Breast epithelium (tissue), 4 donors: ENCODE measurements around the gene MED7. TPM values are rescaled to one million over a fixed set of nuclear protein-coding genes. Genes with fewer than 3 reads are reported as not detected.

Experiments
- DNase-seq, 2 donors: peaks; one replicate each; pipeline ENCODE4 v3.0.0-alpha.2; 2019; ENCODE audit warnings: low spot score in 2 of 2
- H3K27ac ChIP-seq, 2 donors: fragments of 200-600 bp; sonication (generic) in 1 of 2; one replicate each; pipeline ENCODE4 v1.5.1; 2016 to 2019; ENCODE audit warnings: mild to moderate bottlenecking in 1 of 2
- H3K27me3 ChIP-seq, 2 donors: fragments of 200-600 bp; sonication (generic) in 1 of 2; one replicate each; pipeline versions ENCODE4 v1.5.1 to v1.6.0; 2017 to 2019; ENCODE audit warnings: control low read depth in 1 of 2, mild to moderate bottlenecking in 1 of 2
- H3K36me3 ChIP-seq: fragments of 200-600 bp; one replicate; pipeline ENCODE4 v1.5.1; 2019
- H3K4me1 ChIP-seq, 2 donors: fragments of 200-600 bp; sonication (generic); one replicate each; pipeline ENCODE4 v1.5.1; 2016 to 2019; ENCODE audit warnings: control low read depth in 1 of 2
- H3K4me3 ChIP-seq, 3 donors: fragments of 200-600 bp; sonication (generic); 1 replicate in 2 of 3; 2 replicates in 1 of 3; pipeline ENCODE4 v1.5.1; 2016 to 2019; ENCODE audit warnings: mild to moderate bottlenecking in 3 of 3, moderate library complexity in 2 of 3
- H3K9me3 ChIP-seq, 2 donors: fragments of 200-600 bp; sonication (generic) in 1 of 2; one replicate each; pipeline ENCODE4 v1.5.1; 2016 to 2019; ENCODE audit warnings: control low read depth in 1 of 2
- POLR2A ChIP-seq: fragments of 450-650 bp; IDR thresholded peaks from one replicate; pipeline ENCODE4 v1.6.1; 2016; ENCODE audit warnings: antibody characterized with exemption, mild to moderate bottlenecking, moderate library complexity
- POLR2AphosphoS5 ChIP-seq, 3 donors: sonication (generic); formaldehyde crosslinking; IDR thresholded peaks; one replicate each; pipeline ENCODE4 v1.6.1; 2017; ENCODE audit warnings: antibody characterized with exemption in 3 of 3
- intact Hi-C: fragments of 100-400 bp; cut with DNase I; formaldehyde crosslinking; loops from one replicate; pipeline ENCODE4 v1.15.1; 2023; ENCODE audit warnings: low total_unique reads
- total RNA-seq, 3 donors: library from RNA; depleted of rRNA; stranded (reverse); fragments of >200 nt; gene quantifications; one replicate each; pipeline ENCODE4 v1.1.0, GENCODE V29; 2016
- TF ChIP-seq, protein P1 (sequence below), 3 donors: fragments of 450-650 bp; IDR thresholded peaks; one replicate each; pipeline ENCODE4 v1.5.1; 2016 to 2017; ENCODE audit warnings: antibody characterized with exemption in 3 of 3, mild to moderate bottlenecking in 3 of 3, moderate library complexity in 3 of 3

MED7 gene, protein sequence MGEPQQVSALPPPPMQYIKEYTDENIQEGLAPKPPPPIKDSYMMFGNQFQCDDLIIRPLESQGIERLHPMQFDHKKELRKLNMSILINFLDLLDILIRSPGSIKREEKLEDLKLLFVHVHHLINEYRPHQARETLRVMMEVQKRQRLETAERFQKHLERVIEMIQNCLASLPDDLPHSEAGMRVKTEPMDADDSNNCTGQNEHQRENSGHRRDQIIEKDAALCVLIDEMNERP
- 10 to 100 TPM; 12.2 to 15.5 (median 14.4) TPM for total RNA-seq

DNA sequence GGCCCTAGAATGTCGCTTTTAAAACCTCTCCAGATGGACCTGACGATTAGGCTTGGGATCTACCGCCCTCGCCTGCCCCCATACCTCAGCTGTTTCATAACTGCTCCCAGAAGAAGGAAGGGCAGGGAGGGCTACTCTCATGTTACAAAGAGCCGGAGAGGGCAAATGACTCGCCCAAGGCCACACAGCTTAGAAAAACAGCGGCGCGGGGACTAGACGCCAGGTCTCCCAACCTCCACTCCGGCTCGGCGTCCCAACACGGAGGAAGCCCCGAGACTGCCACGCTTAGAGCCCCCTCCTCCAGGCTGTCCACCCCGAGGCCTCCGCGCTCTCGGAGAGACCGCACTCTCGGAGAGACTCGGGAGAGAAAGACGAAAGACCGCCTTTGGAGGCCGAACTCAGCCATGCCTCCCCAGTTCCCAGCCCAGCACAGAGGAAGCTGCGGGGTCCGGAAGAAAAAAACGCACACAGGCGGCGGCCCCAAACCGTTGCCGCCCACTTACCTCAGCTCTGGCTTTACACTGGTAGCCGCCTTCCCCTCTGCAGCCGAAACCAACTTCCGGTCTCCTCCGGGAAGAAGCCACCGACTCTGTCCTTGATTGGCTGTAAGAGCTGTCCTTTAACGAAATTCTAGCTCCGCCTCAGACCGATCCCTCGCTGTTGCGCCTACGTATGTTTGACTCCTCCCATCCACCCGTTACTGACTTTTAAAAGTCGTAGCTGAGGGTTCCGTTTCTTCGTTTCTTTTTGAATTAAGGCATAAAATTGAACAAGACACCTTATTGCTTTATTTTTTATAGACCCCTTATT lies at the start of gene MED7:
TSS of gene MED7 (minus strand) at position 549 of the 810 bp plus-strand sequence. CDS start 3,434 bp downstream, outside the sequence.
- Histone ChIP-seq H3K4me3 (peak within 1 kb of the TSS; percentile 81 to 97 (median 96)), H3K27ac (peak within 1 kb of the TSS; percentile 89 to 93), H3K4me1 (no peaks in the 10 kb centered on the region), H3K36me3 (no peaks in the 10 kb centered on the region), H3K9me3 (no peaks in the 10 kb centered on the region), H3K27me3 (no peaks in the 10 kb centered on the region)
- intact Hi-C loops: no loop called here
- peak; percentile 87 to 95 for DNase-seq
- peak; percentile 42 for TF ChIP-seq POLR2A
- TF ChIP-seq, protein P1, sequence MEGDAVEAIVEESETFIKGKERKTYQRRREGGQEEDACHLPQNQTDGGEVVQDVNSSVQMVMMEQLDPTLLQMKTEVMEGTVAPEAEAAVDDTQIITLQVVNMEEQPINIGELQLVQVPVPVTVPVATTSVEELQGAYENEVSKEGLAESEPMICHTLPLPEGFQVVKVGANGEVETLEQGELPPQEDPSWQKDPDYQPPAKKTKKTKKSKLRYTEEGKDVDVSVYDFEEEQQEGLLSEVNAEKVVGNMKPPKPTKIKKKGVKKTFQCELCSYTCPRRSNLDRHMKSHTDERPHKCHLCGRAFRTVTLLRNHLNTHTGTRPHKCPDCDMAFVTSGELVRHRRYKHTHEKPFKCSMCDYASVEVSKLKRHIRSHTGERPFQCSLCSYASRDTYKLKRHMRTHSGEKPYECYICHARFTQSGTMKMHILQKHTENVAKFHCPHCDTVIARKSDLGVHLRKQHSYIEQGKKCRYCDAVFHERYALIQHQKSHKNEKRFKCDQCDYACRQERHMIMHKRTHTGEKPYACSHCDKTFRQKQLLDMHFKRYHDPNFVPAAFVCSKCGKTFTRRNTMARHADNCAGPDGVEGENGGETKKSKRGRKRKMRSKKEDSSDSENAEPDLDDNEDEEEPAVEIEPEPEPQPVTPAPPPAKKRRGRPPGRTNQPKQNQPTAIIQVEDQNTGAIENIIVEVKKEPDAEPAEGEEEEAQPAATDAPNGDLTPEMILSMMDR (IDR thresholded peaks at IDR 0.05): no peak
- TF ChIP-seq POLR2AphosphoS5 (IDR thresholded peaks at IDR 0.05): peak; percentile 61 to 87 (median 67)

DNA sequence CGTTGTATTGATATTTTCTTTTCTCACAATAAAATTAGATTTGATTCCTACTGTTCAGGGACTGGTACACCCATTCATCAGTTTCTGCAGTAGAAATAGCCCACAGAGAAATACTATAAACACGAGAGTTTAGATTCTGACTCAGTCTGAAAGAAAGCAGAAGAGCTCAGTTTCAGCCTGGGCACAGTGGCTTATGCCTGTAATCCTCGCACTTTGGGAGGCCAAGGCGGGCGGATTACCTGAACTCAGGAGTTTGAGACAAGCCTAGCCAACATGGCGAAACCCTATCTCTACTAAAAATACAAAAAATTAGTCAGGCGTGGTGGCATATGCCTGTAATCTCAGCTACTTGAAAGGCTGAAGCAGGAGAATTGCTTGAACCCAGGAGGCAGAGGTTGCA lies 46.6 kb upstream of the MED7 start:
- no peak overlapping the region for H3K27ac ChIP-seq
- H3K27me3 ChIP-seq: no peaks in the 10 kb centered on the region
- H3K4me3 ChIP-seq: no peak overlapping the region
- H3K36me3 ChIP-seq: no peaks in the 10 kb centered on the region
- TF ChIP-seq POLR2AphosphoS5 (IDR thresholded peaks at IDR 0.05): no peak
- TF ChIP-seq, protein P1 (IDR thresholded peaks at IDR 0.05): no peak
- TF ChIP-seq POLR2A: no peak
- intact Hi-C loops: no loop called here
- H3K9me3 ChIP-seq: no peaks in the 10 kb centered on the region
- H3K4me1 ChIP-seq: no peaks in the 10 kb centered on the region
- no peak for DNase-seq

DNA sequence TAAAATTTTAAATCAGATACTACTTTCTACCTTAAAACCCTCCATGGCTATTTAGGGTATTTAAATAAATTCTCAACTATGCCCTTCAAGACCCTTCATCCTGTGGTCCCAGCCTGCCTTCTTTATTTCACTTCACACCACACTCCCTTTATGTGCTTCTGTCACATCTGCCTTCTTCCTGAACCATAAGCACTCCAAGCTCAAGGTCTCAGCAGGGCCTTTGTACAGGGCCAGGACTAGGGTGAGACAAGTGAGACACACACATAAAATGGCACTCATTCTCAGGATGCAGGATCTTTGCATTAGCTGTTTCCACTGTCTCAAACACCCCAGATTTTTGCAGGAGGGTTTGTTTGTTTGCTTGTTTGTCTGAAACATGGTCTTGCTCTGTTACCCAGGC lies 45.6 kb upstream of the MED7 start:
- TF ChIP-seq, protein P1 (IDR thresholded peaks at IDR 0.05): no peak
- no peak for TF ChIP-seq POLR2AphosphoS5 (IDR thresholded peaks at IDR 0.05)
- TF ChIP-seq POLR2A: no peak

DNA sequence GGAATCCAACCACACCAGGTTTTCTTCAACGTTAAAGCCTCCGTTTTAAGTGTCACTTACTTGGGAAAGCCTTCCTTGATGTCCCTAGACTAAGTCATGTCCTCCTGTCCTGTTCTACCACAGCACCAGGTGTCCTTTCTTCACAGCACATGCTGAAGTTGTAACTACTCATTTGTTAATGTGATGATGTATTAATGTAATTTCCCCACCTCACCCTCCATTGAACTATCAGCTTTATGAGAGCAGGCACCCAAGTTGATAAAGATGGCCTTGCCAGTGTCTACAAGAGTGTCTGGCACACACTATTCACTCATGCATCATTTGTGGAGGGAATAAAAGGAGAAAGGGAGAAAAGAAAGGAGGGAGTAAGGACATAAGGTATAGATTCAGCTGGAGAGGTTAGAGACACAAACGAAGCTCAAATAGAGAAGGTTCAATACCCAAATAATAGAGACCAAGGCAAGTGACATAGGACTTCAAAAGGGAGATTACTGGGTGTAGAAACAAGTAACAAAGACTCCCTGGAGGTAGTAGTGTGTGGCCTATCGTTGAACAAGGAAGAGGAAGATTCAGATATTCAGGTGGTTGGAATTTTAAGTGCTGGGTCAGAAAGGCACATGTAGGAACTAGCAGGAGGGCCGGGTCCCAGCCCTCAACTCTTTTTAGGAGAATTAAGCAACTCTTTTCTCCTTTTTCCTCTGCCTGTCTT lies 44.5 kb upstream of the MED7 start:
- intact Hi-C loops: no loop called here
- no peak for DNase-seq
- H3K4me3 ChIP-seq: no peak overlapping the region
- TF ChIP-seq POLR2AphosphoS5 (IDR thresholded peaks at IDR 0.05) (no peak), POLR2A (no peak)
- TF ChIP-seq, protein P1 (IDR thresholded peaks at IDR 0.05): no peak
- H3K9me3 ChIP-seq: no peaks in the 10 kb centered on the region
- no peaks in the 10 kb centered on the region for H3K36me3 ChIP-seq
- H3K27me3 ChIP-seq: no peaks in the 10 kb centered on the region
- no peak overlapping the region for H3K27ac ChIP-seq
- no peaks in the 10 kb centered on the region for H3K4me1 ChIP-seq

More for the DNA sequence above, 45.6 kb upstream of the MED7 start:
- Histone ChIP-seq H3K27ac (no peak overlapping the region), H3K36me3 (no peaks in the 10 kb centered on the region), H3K4me3 (no peak overlapping the region), H3K4me1 (no peaks in the 10 kb centered on the region), H3K27me3 (no peaks in the 10 kb centered on the region), H3K9me3 (no peaks in the 10 kb centered on the region)
- no peak for DNase-seq
- intact Hi-C loops: no loop called here
